GM21529 (cell line): ENCODE measurements around the gene HACD1.
"Not testable (repeated sequence)": the region's sequence is repeated elsewhere in the genome, so short reads cannot be mapped to it uniquely, and the experiment has no call there.

Source experiments
- ATAC-seq: cut with Tn5 transposase; IDR thresholded peaks from one replicate; pipeline ENCODE4 v1.9.1; 2021; ENCODE audit not compliant: unreplicated experiment

The HACD1 gene

DNA sequence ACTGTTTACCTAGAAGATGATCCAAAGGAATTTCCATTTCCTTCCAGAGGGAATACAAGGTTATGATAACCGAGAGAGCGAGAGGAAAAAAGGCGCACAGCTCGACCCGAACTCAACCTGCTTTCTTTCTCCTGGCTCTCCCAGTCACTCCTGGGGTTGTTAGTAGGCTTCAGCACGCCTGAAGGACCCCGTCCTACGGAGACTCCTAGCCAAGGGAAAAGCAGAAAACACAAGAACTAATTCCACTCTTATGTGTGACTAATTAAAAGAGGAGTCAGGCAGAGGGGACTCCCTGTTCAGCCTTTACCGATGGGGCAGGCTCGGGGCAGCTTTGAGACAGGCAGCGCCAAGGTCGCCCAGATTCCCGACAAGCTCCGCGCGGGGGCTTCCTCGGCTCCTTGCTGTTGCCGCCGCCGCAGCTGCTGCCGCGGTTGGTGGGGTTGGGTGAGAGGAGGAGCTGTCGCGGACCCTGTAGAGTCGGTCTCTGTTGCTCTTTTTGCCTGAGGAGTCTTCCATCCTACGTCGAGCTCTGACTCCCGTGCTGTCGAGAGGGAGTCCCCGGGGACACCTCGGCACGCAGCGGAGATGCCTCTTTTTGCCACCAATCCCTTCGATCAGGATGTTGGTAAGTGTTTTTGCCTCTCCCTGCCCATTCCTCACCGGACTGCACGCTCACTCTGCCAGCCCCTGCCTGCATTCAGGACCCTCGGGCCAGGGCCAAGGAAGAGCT lies 26.7 kb upstream of the HACD1 start, which contains the start of gene STAM:
Gene STAM, plus strand, starts transcription at position 397 of the 730 bp plus-strand sequence. Its CDS starts 189 bp downstream, at position 586.
- ATAC-seq, result peak; percentile 87

GRCh38 chr10:17643339-17643754 lies 26.2 kb upstream of the HACD1 start:
- ATAC-seq, result peak; percentile 30

DNA sequence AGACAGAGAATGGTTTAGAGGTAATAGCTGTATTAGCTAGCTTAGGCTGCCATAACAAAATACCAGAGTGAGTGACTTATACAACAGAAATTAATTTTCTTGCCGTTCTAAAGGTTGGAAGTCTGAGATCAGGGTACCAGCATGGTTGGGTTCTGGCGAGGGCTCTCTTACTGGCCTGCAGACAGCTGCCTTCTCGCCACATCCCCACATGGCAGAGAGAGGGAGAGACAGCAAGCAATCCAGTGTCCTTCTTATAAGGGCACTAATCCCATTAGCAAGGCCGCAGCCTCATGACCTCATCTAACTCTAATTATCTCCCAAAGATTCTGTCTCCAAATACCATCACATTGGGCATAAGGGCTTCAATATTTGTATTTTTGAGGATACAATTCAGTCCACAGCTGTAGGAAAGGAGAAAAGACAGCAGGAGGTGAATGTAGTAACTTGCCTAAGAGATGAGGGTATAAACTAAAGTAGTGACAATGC lies 23.2 kb upstream of the HACD1 start:
- no peak for ATAC-seq

GRCh38 chr10:17637869-17638268 lies 20.7 kb upstream of the HACD1 start:
- ATAC-seq, result no peak

GRCh38 chr10:17633353-17633752 lies 16.2 kb upstream of the HACD1 start:
- ATAC-seq, result no peak

DNA sequence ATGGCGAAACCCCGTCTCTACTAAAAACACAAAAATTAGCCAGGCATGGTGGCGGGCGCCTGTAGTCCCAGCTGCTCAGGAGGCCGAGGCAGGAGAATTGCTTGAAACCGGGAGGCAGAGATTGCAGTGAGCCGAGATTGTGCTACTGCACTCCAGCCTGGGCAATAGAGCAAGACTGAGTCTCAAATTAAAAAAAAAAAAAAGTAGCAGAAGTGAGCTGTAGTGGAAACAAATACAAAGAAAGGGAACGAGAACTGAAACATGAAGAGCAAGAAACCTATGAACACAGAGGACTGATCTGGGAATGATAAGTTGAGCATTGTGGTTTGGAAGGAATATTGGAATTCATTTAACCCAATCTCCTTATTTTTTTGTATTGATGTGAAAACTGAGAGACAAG lies 15.4 kb upstream of the HACD1 start:
- ATAC-seq, result not testable (repeated sequence)

GRCh38 chr10:17626656-17627055 lies 9.5 kb upstream of the HACD1 start:
- ATAC-seq, result no peak

DNA sequence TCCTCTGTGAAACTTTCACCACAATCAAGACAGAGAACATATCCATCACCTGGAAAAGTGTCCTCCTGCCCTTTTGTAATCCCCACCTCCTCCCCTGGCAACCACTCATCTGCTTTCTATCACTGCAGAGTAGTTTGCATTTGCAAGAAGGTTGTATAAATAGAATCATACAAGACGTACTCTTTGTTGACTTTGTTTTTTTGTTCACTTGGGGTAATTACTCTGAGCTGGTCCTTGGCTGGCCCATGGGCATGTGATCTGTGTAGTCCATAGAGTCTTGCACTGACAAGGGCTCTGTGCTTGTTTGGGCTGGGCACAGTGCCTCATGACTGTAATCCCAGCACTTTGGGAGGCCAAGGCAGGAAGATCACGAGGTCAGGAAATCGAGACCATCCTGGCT lies 7.8 kb upstream of the HACD1 start:
- ATAC-seq, result no peak

GRCh38 chr10:17622061-17622460 lies 4.9 kb upstream of the HACD1 start:
- ATAC-seq, result no peak

DNA sequence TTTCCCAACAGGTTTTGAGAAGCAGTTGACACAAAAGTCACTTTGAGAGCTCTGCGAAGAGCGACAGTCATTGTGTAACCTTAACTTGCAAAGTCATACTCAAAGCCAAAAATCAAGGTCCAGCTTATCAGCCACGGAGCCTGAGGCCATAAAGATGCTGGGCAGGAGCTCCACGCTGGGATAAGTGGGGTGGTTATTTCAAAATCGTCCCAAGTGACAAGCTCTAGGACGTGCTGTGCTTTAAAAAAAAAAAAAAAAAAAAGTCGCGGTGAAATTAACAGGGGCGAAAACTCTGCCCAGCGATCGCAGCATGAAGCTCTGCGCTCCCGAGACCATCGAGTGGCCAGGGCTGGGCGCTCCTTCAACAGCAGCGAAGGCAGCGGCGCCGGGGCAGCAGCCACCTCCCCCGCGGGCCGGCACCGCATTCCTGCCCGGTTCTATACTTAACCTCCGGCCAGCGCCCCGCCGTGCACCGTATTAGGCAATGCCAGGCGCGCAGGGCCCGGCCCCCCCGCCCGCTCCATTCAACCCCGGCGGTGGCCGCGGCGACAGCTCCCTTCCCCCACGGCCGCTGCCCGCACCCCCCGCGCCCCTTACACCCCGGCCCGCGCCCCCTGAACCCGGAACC lies 657 bp downstream of the HACD1 start:
- ATAC-seq, result peak; percentile 40

DNA sequence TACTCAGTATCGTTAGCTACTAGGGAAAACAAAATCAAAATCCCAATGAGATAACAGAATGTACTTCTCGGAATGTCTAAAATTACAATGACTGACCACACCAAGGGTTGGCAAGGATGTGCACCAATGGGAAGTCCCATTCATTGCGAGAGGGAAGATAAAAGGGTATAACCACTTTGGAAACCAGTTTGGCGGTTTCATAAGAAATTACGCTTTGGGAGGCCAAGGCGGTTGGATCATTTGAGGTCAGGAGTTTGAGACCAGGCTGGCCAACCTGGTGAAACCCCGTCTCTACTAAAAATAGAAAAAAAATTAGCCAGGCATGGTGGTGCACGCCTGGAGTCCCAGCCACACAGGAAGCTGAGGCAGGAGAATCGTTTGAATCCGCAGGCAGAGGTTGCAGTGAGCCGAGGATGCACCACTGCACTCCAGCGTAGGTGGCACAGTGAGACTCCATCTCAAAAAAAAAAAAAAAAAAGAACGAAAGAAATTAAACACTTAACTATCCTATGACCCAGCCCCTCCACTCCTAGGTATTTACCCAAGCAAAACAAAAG lies 7.6 kb downstream of the HACD1 start:
- no peak for ATAC-seq

- ATAC-seq, result peak; percentile 79
These were observed 9.4 kb downstream of the HACD1 start for GRCh38 chr10:17607603-17608332.

DNA sequence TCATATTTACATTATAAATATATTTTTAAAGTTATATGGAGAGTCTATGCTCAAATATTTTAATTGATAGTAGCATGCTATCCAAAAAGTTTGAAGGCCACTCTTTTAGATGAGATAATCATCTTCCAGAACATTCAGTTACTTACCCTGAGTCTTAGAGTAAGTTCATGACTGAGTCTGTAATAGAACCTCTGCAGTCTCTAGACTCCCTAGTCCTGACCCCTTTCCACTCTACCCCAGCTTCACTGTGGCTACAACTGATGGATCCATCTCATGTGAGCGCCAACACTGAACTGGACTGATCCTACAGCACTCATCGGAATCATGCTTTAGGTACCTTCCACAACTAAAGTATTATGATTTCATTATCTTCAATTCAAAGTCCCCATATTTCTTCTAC lies 10.1 kb downstream of the HACD1 start:
- ATAC-seq, result no peak

DNA sequence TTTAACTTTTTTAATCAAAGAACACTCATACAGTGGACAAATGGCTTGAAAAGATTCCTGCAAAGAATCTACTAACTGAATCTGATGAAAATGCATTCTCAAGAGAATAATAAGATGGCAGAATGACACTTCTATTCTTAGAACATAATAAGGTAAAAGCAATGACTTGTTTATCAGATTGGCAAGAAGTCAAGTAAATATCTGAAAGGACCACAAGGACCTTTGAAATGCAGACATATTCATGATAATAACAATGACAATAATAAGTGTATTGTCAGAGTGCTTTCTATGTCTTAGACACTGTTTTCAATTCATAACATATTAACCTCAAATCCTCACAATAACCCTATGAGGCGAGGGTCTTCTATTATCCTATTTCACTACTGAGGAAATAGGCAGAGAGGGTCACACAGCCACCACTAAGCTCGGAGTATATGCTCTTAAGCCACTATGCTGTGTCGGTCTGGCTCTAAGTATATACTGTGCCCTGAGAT lies 10.6 kb downstream of the HACD1 start:
- no peak for ATAC-seq

DNA sequence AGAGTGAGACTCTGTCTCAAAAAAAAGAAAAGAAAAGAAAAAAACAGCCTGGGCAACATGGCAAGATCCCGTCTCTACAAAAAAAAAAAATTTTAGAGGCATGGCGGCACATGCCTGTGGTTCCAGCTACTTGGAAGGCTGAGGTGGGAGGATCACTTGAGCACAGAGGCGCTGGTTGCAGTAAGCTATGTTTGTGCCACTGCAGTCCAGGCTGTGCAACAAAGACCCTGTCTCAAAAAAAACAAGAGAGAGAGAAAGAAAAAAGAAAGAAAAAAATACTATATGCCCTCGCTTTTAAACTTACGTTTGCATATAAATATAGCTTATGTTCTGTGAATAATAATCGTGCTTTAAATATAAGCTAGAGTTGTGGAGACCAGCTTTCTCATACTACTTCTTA lies 11.2 kb downstream of the HACD1 start:
- no peak for ATAC-seq

DNA sequence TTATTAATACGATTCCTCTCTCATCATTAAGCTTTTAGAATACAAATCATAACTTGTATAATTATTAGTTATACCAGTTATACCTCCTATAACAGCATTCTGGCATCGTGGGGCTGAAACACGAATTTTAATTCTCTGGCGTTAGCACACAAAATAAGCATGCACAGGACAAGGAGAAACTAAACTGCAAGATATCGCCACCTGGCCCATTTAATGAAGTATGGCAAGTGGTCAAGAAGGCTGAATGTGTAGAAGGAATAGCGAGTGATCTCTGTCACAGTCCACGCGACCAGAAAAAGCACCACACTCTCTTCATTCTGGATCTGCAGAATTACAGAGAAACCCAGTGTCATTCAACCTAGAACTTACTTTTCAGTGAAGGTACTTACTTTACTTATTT lies 18.1 kb downstream of the HACD1 start:
- ATAC-seq, result no peak

GRCh38 chr10:17597386-17597785 lies 19.8 kb downstream of the HACD1 start:
- no peak for ATAC-seq

DNA sequence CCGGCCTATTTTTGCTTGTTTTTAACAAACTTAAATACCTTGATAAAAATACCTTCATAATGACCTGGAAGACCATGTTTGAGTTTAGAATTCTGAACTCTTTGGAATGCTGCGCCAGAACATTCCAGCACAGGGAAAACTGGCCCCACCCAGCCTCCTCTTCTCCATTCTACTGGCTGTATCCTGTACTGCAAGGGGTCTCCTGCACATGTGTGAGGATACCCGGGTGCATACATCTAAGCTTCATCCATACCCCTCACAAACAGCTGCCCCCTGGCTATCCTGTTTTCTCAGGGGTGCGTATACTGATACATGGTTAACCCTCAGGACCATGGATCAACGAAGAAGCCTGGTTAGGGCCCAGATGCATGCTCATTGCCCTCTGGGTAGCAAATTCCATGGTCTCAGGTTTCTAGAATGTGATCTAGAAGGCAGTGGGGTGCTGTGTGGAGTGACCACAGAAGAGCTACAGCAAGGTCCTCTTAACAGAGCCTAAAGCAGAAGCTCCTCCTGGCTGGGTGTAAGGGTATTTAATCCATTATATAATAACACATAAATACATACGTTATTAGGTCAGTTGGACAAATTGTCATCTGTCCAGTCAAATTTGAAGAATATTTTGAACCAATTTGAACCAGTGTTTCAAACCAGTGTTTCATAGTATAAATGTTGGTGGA lies 26.1 kb downstream of the HACD1 start:
- ATAC-seq, result no peak

DNA sequence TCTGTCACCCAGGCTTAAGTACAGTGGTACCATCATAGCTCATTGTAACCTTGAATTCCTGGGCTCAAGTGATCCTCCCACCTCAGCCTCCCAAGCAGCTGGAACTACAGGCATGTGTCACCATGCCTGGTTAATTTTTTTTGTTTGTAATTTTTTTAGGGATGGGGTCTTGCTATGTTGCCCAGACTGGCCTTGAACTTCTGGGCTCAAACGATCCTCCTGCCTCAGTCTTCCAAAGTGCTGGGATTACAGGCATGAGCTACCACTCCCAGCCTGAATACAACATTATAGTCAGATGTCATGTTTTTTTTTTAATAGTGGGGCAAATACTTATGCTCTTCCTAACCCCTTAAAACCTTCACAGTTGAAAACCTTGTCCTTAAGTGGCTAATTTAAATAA lies 27.9 kb downstream of the HACD1 start:
- ATAC-seq, result not testable (repeated sequence)

DNA sequence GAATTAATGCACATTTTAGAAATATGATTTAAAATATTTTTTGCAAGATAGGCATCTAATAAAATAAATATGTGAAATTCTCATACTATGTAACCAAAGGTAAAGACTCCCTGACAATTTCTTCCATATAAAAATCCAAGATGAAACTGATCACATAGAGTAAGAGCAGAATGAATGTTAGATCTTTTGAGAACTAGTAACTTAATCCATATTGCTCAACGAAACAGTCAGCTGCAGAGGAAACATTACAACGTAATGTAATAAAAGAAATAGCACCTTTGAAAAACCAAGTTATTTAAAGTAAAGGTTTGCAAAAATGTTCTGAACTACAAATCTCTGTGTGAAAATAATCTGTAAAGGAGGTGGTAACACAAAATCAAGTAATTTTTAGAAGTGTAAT lies 28.8 kb downstream of the HACD1 start:
- ATAC-seq, result no peak

DNA sequence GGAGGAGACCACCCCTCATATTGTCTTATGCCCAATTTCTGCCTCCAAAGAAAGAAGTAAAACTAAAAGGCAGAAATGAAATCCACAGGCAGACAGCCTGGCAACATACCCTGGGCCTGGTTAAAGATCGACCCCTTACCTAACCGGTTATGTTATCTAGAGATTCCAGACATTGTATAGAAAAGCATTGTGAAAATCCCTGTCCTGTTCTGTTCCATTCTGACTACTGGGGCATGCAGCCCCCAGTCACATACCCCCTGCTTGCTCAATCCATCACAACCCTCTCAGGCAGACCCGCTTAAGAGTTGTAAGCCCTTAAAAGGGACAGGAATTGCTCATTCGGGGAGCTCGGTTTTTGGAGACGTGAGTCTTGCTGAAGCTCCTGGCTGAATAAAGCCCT lies 29.9 kb downstream of the HACD1 start:
- ATAC-seq, result not testable (repeated sequence)
